ENCODE results near the gene CDC42BPB.

- no peak for TF ChIP-seq CTCF (IDR thresholded peaks at IDR 0.05; ENCODE audit: insufficient read depth, low read depth, low read length)
- TF ChIP-seq EZH2 (IDR thresholded peaks at IDR 0.05; ENCODE audit: insufficient read depth, low read length): peak; percentile 72
Observed at GRCh38 chr14:102930138-102930752, 127.1 kb downstream of the CDC42BPB start.
